Trophoblast cell (in vitro differentiated cells and primary cell): ENCODE data around the gene TGFBR3L.

Source experiments
- DNase-seq, 2 donors: peaks; one replicate each; pipeline ENCODE4 v3.0.0-alpha.2; 2016
- H2AFZ ChIP-seq: 2 replicates; pipeline ENCODE4 v1.6.1; 2013; ENCODE audit warnings: low read length, moderate library complexity, mild to moderate bottlenecking; ENCODE audit not compliant: insufficient read depth, poor library complexity
- H2AK5ac ChIP-seq: 2 replicates; pipeline ENCODE4 v1.6.1; 2013; ENCODE audit warnings: mild to moderate bottlenecking, low read length
- H2BK120ac ChIP-seq: 2 replicates; pipeline ENCODE4 v1.6.1; 2013; ENCODE audit warnings: low read length, mild to moderate bottlenecking, moderate library complexity; ENCODE audit not compliant: insufficient read depth, poor library complexity
- H2BK12ac ChIP-seq: 2 replicates; pipeline ENCODE4 v1.6.1; 2013; ENCODE audit warnings: mild to moderate bottlenecking, low read length, moderate library complexity
- H2BK5ac ChIP-seq: 2 replicates; pipeline ENCODE4 v1.6.1; 2013; ENCODE audit warnings: low read length, low read depth, moderate library complexity, mild to moderate bottlenecking; ENCODE audit not compliant: poor library complexity
- H3K14ac ChIP-seq: 2 replicates; pipeline ENCODE4 v1.6.1; 2013; ENCODE audit warnings: mild to moderate bottlenecking, low read length
- H3K18ac ChIP-seq: 2 replicates; pipeline ENCODE4 v1.6.1; 2013; ENCODE audit warnings: mild to moderate bottlenecking, low read length
- H3K23ac ChIP-seq: 2 replicates; pipeline ENCODE4 v1.6.1; 2013; ENCODE audit warnings: low read length
- H3K27ac ChIP-seq: 2 replicates; pipeline ENCODE4 v1.5.1; 2013; ENCODE audit warnings: low read depth, mild to moderate bottlenecking, inconsistent platforms, low read length, moderate library complexity
- H3K27me3 ChIP-seq: 2 replicates; pipeline ENCODE4 v1.6.1; 2013; ENCODE audit warnings: inconsistent platforms, mild to moderate bottlenecking, low read length, moderate library complexity; ENCODE audit not compliant: insufficient read depth
- H3K36me3 ChIP-seq, 2 experiments: 1 replicate in 1 of 2; 2 replicates in 1 of 2; pipeline ENCODE4 v1.6.1; 2013; ENCODE audit warnings: low read length in 2 of 2, mild to moderate bottlenecking in 2 of 2, moderate library complexity in 1 of 2; ENCODE audit not compliant: insufficient read depth in 2 of 2, control insufficient read depth in 1 of 2
- H3K4ac ChIP-seq: 2 replicates; pipeline ENCODE4 v1.6.1; 2013; ENCODE audit warnings: low read depth, mild to moderate bottlenecking, low read length, moderate library complexity
- H3K4me1 ChIP-seq, 2 experiments: 1 replicate in 1 of 2; 2 replicates in 1 of 2; pipeline ENCODE4 v1.6.1; 2013; ENCODE audit warnings: low read length in 2 of 2, mild to moderate bottlenecking in 2 of 2, moderate library complexity in 1 of 2; ENCODE audit not compliant: insufficient read depth in 2 of 2, control insufficient read depth in 1 of 2
- H3K4me2 ChIP-seq: 2 replicates; pipeline ENCODE4 v1.6.1; 2013; ENCODE audit warnings: inconsistent platforms, mild to moderate bottlenecking, low read length, moderate library complexity
- H3K4me3 ChIP-seq: 2 replicates; pipeline ENCODE4 v1.5.1; 2013; ENCODE audit warnings: mild to moderate bottlenecking, low read depth, low read length, inconsistent platforms
- H3K79me1 ChIP-seq: one replicate; pipeline ENCODE4 v1.6.1; 2013; ENCODE audit warnings: low read length
- H3K79me2 ChIP-seq: 2 replicates; pipeline ENCODE4 v1.6.1; 2013; ENCODE audit warnings: low read length, mild to moderate bottlenecking; ENCODE audit not compliant: control insufficient read depth, insufficient read depth, poor library complexity
- H3K9ac ChIP-seq: 2 replicates; pipeline ENCODE4 v1.6.1; 2013; ENCODE audit warnings: mild to moderate bottlenecking, low read length
- H3K9me3 ChIP-seq: 2 replicates; pipeline ENCODE4 v1.6.1; 2013; ENCODE audit warnings: low read depth, mild to moderate bottlenecking, control low read depth, inconsistent platforms, low read length; ENCODE audit not compliant: insufficient read depth
- H4K12ac ChIP-seq: 2 replicates; pipeline ENCODE4 v1.6.1; 2013; ENCODE audit warnings: low read depth, mild to moderate bottlenecking, low read length, moderate library complexity
- H4K8ac ChIP-seq: 2 replicates; pipeline ENCODE4 v1.6.1; 2013; ENCODE audit warnings: low read depth, mild to moderate bottlenecking, low read length, moderate library complexity
- H4K91ac ChIP-seq: one replicate; pipeline ENCODE4 v1.6.1; 2013; ENCODE audit warnings: low read depth, mild to moderate bottlenecking, low read length, moderate library complexity
- WGBS: extraction: QIAGEN DNeasy Blood & Tissue Kit; methylation state at CpG from one replicate; pipeline ENCODE4 v1.1.7; 2013; ENCODE audit warnings: missing lambda C conversion rate; ENCODE audit not compliant: insufficient read length, insufficient coverage; ENCODE audit errors: extremely low coverage; 5-methylcytosine and 5-hydroxymethylcytosine counted together

The TGFBR3L gene

DNA sequence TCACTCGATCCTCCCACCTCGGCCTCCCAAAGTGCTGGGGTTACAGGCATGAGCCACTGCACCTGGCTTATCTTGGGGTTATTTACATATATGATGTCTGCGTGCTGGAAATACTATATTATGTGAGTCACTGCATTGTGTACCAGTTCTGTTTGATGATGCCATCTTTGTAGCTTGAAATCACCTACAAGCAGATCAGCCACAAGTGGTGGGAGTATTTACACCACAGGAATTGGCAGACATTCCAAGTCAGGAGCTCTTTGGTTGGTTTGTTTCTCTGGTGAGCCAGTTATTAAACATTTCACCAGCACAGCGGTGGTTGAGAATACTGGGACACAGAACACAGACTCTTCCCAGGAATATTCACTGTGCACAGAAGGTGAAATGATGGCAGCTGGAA is 33.3 kb downstream of the TGFBR3L start:
- no peaks in the 10 kb centered on the region for H3K27me3 ChIP-seq
- H3K4me3 ChIP-seq = no peak overlapping the region
- H3K9ac ChIP-seq = no peak overlapping the region
- no peak overlapping the region for H2AK5ac ChIP-seq
- H3K36me3 ChIP-seq = no peaks in the 10 kb centered on the region
- H3K9me3 ChIP-seq = peaks cover 1% of the 10 kb centered on the region
- H4K8ac ChIP-seq = no peak overlapping the region
- H4K91ac ChIP-seq = no peak overlapping the region
- H3K79me1 ChIP-seq = peaks cover 5% of the 10 kb centered on the region
- no peak for DNase-seq
- H3K14ac ChIP-seq = no peak overlapping the region
- H2BK5ac ChIP-seq = no peak overlapping the region
- no peak overlapping the region for H2BK120ac ChIP-seq
- no peak overlapping the region for H3K18ac ChIP-seq
- H3K4me1 ChIP-seq = no peaks in the 10 kb centered on the region
- H2AFZ ChIP-seq = no peak overlapping the region
- H4K12ac ChIP-seq = no peak overlapping the region
- no CpG with 5 or more reads among the region's 4 CpGs for WGBS
- H3K4ac ChIP-seq = no peak overlapping the region
- no peak overlapping the region for H2BK12ac ChIP-seq
- peaks cover 5% of the 10 kb centered on the region for H3K79me2 ChIP-seq
- no peak overlapping the region for H3K4me2 ChIP-seq
- H3K23ac ChIP-seq = no peak overlapping the region
- H3K27ac ChIP-seq = no peak overlapping the region

DNA sequence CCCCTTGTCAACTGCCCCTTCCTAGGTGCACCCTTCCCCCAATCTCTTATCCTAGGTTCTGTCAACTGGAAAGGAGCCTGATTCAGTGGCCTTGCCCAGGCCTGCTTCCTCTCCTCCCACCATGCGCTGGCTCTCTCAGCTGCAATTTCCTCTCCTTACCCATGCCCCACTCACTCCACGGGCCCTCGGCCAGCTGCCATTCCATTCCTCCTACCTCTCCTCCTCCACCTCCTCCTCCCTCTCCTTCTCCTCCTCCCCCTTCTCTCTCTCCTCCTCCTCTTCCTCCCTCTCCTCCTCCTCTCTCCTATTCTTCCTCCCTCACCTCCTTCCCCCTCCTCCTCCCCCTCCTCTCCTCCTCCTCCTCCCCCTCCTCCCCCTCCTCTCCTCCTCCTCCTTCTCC is 38.4 kb downstream of the TGFBR3L start:
- Histone ChIP-seq H3K4me1 (peaks cover 0 to 3% of the 10 kb centered on the region in 2 experiments), H3K4me2 (no peak overlapping the region), H4K91ac (no peak overlapping the region), H3K79me2 (no peaks in the 10 kb centered on the region), H3K36me3 (peaks cover 2 to 4% of the 10 kb centered on the region in 2 experiments), H4K12ac (no peak overlapping the region), H2BK120ac (no peak overlapping the region), H2AK5ac (no peak overlapping the region), H2BK5ac (no peak overlapping the region), H3K27me3 (no peaks in the 10 kb centered on the region), H3K9ac (no peak overlapping the region), H3K14ac (no peak overlapping the region), H3K4me3 (no peak overlapping the region), H3K4ac (no peak overlapping the region), H2AFZ (no peak overlapping the region), H3K79me1 (no peaks in the 10 kb centered on the region), H2BK12ac (no peak overlapping the region), H3K18ac (no peak overlapping the region), H3K27ac (no peak overlapping the region), H3K9me3 (peaks cover 1% of the 10 kb centered on the region), H4K8ac (peak overlapping the region; percentile 9), H3K23ac (no peak overlapping the region)
- no peak for DNase-seq
- no CpG with 5 or more reads among the region's 3 CpGs for WGBS

DNA sequence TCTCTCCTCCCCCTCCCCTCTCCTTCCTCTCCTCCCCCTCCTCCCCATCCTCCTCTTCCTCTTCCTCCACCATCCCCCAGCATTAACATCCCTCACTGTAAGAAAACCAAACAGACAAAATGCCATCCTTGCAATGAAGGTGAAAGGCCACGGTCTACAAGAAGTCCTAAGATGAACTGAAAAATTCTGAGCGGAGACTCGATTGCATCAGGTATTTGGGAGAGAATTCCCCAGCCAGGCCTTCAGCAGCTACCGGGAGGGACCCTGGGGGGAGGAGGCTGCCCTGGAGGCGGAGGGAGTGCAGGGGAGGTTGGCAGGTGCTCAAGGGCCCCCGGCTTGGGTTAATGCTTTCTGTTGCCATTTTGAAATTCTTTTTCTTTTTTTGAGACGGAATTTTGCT is 38.9 kb downstream of the TGFBR3L start:
- no peaks in the 10 kb centered on the region for H3K79me2 ChIP-seq
- no peak overlapping the region for H2BK120ac ChIP-seq
- peak in 1 of 2 donors; percentile 43 for DNase-seq
- H3K18ac ChIP-seq = no peak overlapping the region
- H3K79me1 ChIP-seq = no peaks in the 10 kb centered on the region
- no peak overlapping the region for H3K4ac ChIP-seq
- peaks cover 0 to 3% of the 10 kb centered on the region in 2 experiments for H3K4me1 ChIP-seq
- no peak overlapping the region for H3K23ac ChIP-seq
- no peak overlapping the region for H3K27ac ChIP-seq
- no CpG with 5 or more reads among the region's 7 CpGs for WGBS
- H3K4me3 ChIP-seq = no peak overlapping the region
- H2BK5ac ChIP-seq = no peak overlapping the region
- no peak overlapping the region for H2AFZ ChIP-seq
- no peak overlapping the region for H3K9ac ChIP-seq
- peaks cover 5 to 9% of the 10 kb centered on the region in 2 experiments for H3K36me3 ChIP-seq
- no peak overlapping the region for H3K4me2 ChIP-seq
- no peak overlapping the region for H4K12ac ChIP-seq
- peaks cover 1% of the 10 kb centered on the region for H3K9me3 ChIP-seq
- H4K8ac ChIP-seq = no peak overlapping the region
- no peak overlapping the region for H3K14ac ChIP-seq
- H4K91ac ChIP-seq = no peak overlapping the region
- H3K27me3 ChIP-seq = no peaks in the 10 kb centered on the region
- no peak overlapping the region for H2BK12ac ChIP-seq
- no peak overlapping the region for H2AK5ac ChIP-seq

DNA sequence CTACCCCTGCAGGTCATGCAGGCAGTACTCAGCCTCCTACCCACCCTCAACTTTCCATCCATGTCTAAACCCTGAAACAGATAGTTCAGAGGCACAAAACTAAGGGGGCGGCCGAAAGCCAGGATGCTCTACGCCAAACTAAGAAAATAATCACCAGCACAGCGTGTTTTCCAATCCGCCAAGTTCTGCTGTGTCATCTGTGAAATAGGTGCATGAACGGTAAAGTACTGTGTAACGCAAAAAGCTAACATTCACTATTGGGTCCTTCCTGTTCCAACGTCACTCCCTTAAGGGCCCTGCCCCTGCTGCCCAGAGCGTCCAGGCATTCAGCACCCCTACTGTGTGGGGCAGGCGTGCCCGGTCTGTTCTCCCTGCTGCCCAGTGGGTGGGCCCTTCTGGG is 41.1 kb downstream of the TGFBR3L start:
- Histone ChIP-seq H4K91ac (no peak overlapping the region), H2BK5ac (no peak overlapping the region), H3K23ac (no peak overlapping the region), H3K27ac (no peak overlapping the region), H3K27me3 (no peaks in the 10 kb centered on the region), H3K79me2 (no peaks in the 10 kb centered on the region), H3K79me1 (no peaks in the 10 kb centered on the region), H3K4me1 (peaks cover 0 to 3% of the 10 kb centered on the region in 2 experiments), H3K14ac (no peak overlapping the region), H3K9me3 (no peaks in the 10 kb centered on the region), H4K8ac (no peak overlapping the region), H3K18ac (no peak overlapping the region), H2BK12ac (no peak overlapping the region), H3K4ac (no peak overlapping the region), H3K4me3 (no peak overlapping the region), H3K9ac (no peak overlapping the region), H2BK120ac (no peak overlapping the region), H3K4me2 (no peak overlapping the region), H4K12ac (no peak overlapping the region), H2AFZ (no peak overlapping the region), H2AK5ac (no peak overlapping the region), H3K36me3 (peaks cover 11 to 19% of the 10 kb centered on the region in 2 experiments)
- WGBS = no CpG with 5 or more reads among the region's 11 CpGs
- no peak for DNase-seq
